Measurements from ENCODE around the gene ADGRG3.

GRCh38 chr16:57636184-57636583, 31.9 kb upstream of the ADGRG3 start:
- TF ChIP-seq ZNF121 (tag by site-specific recombination; IDR thresholded peaks at IDR 0.05) (no peak), CTCF (tag by site-specific recombination; IDR thresholded peaks at IDR 0.05) (no peak), ZNF48 (tag by site-specific recombination; IDR thresholded peaks at IDR 0.05) (no peak), ZNF416 (tag by site-specific recombination; IDR thresholded peaks at IDR 0.05) (no peak), ZNF777 (tag by site-specific recombination; IDR thresholded peaks at IDR 0.05; ENCODE audit: borderline replicate concordance) (no peak), ZNF701 (tag by site-specific recombination; IDR thresholded peaks at IDR 0.05) (no peak), GLIS1 (tag by site-specific recombination; IDR thresholded peaks at IDR 0.05) (no peak), ZNF274 (IDR thresholded peaks at IDR 0.05; ENCODE audit: low read length) (no peak), ZNF274 (tag by site-specific recombination; IDR thresholded peaks at IDR 0.05; ENCODE audit: borderline replicate concordance) (no peak), ZNF707 (tag by site-specific recombination; IDR thresholded peaks at IDR 0.05) (no peak), ZNF704 (tag by site-specific recombination; IDR thresholded peaks at IDR 0.05) (no peak), ZNF561 (tag by site-specific recombination; IDR thresholded peaks at IDR 0.05; ENCODE audit: borderline replicate concordance) (no peak)
